ENCODE data around the gene CCL4.

CCL4 gene

GRCh38 chr17:36144014-36144413 is 40.4 kb downstream of the CCL4 start:
- no peak for DNase-seq (ENCODE audit: low spot score)

- no peak for DNase-seq (ENCODE audit: low spot score)
These were observed 41.5 kb downstream of the CCL4 start for GRCh38 chr17:36144981-36145729.

- DNase-seq (ENCODE audit: low spot score), result no peak
These were observed 44.0 kb downstream of the CCL4 start for GRCh38 chr17:36147601-36148000.

GRCh38 chr17:36148559-36149295 is 45.1 kb downstream of the CCL4 start:
- DNase-seq (ENCODE audit: low spot score), result peak; percentile 90

GRCh38 chr17:36149296-36149820 is 45.7 kb downstream of the CCL4 start:
- DNase-seq (ENCODE audit: low spot score), result no peak

- DNase-seq (ENCODE audit: low spot score), result no peak
These were observed 48.4 kb downstream of the CCL4 start for GRCh38 chr17:36151891-36152638.

- no peak for DNase-seq (ENCODE audit: low spot score)
These were observed 49.1 kb downstream of the CCL4 start for GRCh38 chr17:36152639-36153120.

- DNase-seq (ENCODE audit: low spot score), result no peak
These were observed 50.4 kb downstream of the CCL4 start for GRCh38 chr17:36153895-36154610.

Data from D341Med (cell line).